ENCODE data around the gene COX7A2L. TPM values are rescaled to one million over a fixed set of nuclear protein-coding genes. Genes with fewer than 3 reads are reported as not detected.
A peak's percentile ranks its signal among the peaks of the same experiment; 100 is the strongest.

COX7A2L gene
- total RNA-seq, 4 donors from 2014 or later = 98.7 to 129 (median 119) TPM

- Histone ChIP-seq H3K4me1 (no peaks in the 10 kb centered on the region), H3K4me3 (replicated peaks in 1 of 3) (no peak overlapping the region), H3K27ac (no peak overlapping the region), H3K9me3 (no peaks in the 10 kb centered on the region), H3K27me3 (no peaks in the 10 kb centered on the region), H3K36me3 (no peaks in the 10 kb centered on the region)
- WGBS, 2 donors = 86 to 89% methylated on average over 11 of the region's 11 CpGs
- DNase-seq = no peak
- intact Hi-C loops (cut with DNase I) = no loop called here
- TF ChIP-seq POLR2A (IDR thresholded peaks at IDR 0.05) (no peak), CTCF (IDR thresholded peaks at IDR 0.05) (no peak)
Measured at GRCh38 chr2:42371611-42372473, 10.8 kb upstream of the COX7A2L start.

- WGBS, 2 donors = 73 to 82% methylated on average over 5 of the region's 5 CpGs
Measured at GRCh38 chr2:42369532-42370229, 8.7 kb upstream of the COX7A2L start.

GRCh38 chr2:42368817-42369531 is 8.0 kb upstream of the COX7A2L start:
- H3K36me3 ChIP-seq = no peaks in the 10 kb centered on the region
- 71 to 78% methylated on average over 7 of the region's 7 CpGs for WGBS, 2 donors
- no peaks in the 10 kb centered on the region for H3K4me1 ChIP-seq
- TF ChIP-seq CTCF (IDR thresholded peaks at IDR 0.05) (no peak), POLR2A (IDR thresholded peaks at IDR 0.05) (peak in 1 of 2 donors; percentile 5)
- no peak overlapping the region for H3K27ac ChIP-seq
- DNase-seq = peak in 1 of 2 donors; percentile 20
- intact Hi-C loops (cut with DNase I) = loop anchor here (10.0 kb wide), 1 partner anchor 274 kb away; no protein-coding TSS in a partner anchor
- no peaks in the 10 kb centered on the region for H3K9me3 ChIP-seq
- no peak overlapping the region for H3K4me3 ChIP-seq (replicated peaks in 1 of 3)
- H3K27me3 ChIP-seq = no peaks in the 10 kb centered on the region

More at GRCh38 chr2:42369532-42370229, 8.7 kb upstream of the COX7A2L start:
- intact Hi-C loops (cut with DNase I) = loop anchor here (10.0 kb wide), 1 partner anchor 275 kb away; no protein-coding TSS in a partner anchor
- Histone ChIP-seq H3K4me3 (replicated peaks in 1 of 3) (no peak overlapping the region), H3K27me3 (no peaks in the 10 kb centered on the region), H3K27ac (no peak overlapping the region), H3K4me1 (no peaks in the 10 kb centered on the region), H3K36me3 (no peaks in the 10 kb centered on the region), H3K9me3 (no peaks in the 10 kb centered on the region)
- no peak for TF ChIP-seq CTCF (IDR thresholded peaks at IDR 0.05)
- no peak for TF ChIP-seq POLR2A (IDR thresholded peaks at IDR 0.05)
- no peak for DNase-seq

- Histone ChIP-seq H3K9me3 (no peaks in the 10 kb centered on the region), H3K27ac (no peak overlapping the region), H3K4me1 (no peaks in the 10 kb centered on the region), H3K36me3 (no peaks in the 10 kb centered on the region), H3K27me3 (no peaks in the 10 kb centered on the region), H3K4me3 (replicated peaks in 1 of 3) (no peak overlapping the region)
- intact Hi-C loops (cut with DNase I) = loop anchor here (10.0 kb wide), 1 partner anchor 273 kb away; no protein-coding TSS in a partner anchor
- no peak for DNase-seq
- WGBS, 2 donors = 32 to 59% methylated on average over 3 of the region's 3 CpGs
- TF ChIP-seq CTCF (IDR thresholded peaks at IDR 0.05) = no peak
- no peak for TF ChIP-seq POLR2A (IDR thresholded peaks at IDR 0.05)
Measured at GRCh38 chr2:42367835-42368234, 6.8 kb upstream of the COX7A2L start.
